Measurements from ENCODE around the gene FAM227B.
"Not testable (repeated sequence)": the region's sequence is repeated elsewhere in the genome, so short reads cannot be mapped to it uniquely, and the experiment has no call there.

Gene FAM227B

DNA sequence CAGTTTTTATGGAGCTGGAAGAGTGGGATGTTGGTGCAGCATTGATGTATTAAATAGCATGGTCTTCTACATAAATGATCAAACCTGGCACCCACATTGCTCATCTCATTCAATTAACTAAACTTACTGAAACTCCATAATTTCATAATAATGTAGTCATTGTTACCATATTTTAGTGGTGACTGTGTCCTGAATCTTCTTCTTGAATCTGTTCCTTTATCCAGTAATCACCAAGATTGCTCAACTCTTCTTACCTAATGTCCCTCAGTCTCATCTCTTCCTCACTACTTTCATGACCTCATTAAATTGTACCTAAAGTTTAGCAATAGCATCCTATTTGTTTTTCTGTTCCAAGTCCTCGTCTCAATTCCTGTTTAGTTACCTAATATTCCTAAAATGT is 127.8 kb downstream of the FAM227B start:
- H3K36me3 Mint-ChIP-seq = no peaks in the 10 kb centered on the region
- H3K4me3 Mint-ChIP-seq = no peak overlapping the region
- H3K4me1 Mint-ChIP-seq = no peaks in the 10 kb centered on the region
- peaks cover 12% of the 10 kb centered on the region for H3K27me3 Mint-ChIP-seq
- H3K27ac Mint-ChIP-seq = no peak overlapping the region
- no peak for ATAC-seq
- no peaks in the 10 kb centered on the region for H3K9me3 Mint-ChIP-seq

GRCh38 chr15:49492151-49492550 is 128.5 kb downstream of the FAM227B start:
- Mint-ChIP-seq H3K4me1 (no peaks in the 10 kb centered on the region), H3K36me3 (no peaks in the 10 kb centered on the region), H3K27me3 (peaks cover 12% of the 10 kb centered on the region), H3K4me3 (no peak overlapping the region), H3K27ac (no peak overlapping the region), H3K9me3 (no peaks in the 10 kb centered on the region)
- no peak for ATAC-seq

DNA sequence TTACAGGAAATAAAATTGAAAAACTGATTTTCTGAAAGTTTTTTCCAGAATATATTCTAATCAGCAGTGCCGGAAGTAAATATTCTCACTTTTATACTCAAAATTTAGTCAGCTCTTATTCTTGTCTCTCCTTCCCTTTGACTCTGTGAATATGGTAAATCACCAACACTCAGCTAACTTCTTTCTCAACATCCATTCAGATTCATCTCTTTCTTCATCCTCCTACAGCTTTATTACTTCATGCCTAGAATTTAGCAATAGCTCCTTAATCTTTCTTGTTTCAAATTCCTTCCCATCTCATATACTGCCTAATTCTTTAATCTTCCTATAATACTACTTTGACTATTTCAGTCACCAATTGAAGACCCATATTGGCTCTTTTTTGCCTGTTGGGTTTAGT is 129.7 kb downstream of the FAM227B start:
- no peak overlapping the region for H3K27ac Mint-ChIP-seq
- no peaks in the 10 kb centered on the region for H3K36me3 Mint-ChIP-seq
- H3K9me3 Mint-ChIP-seq = no peaks in the 10 kb centered on the region
- no peak for ATAC-seq
- H3K27me3 Mint-ChIP-seq = peaks cover 12% of the 10 kb centered on the region
- H3K4me1 Mint-ChIP-seq = no peaks in the 10 kb centered on the region
- H3K4me3 Mint-ChIP-seq = no peak overlapping the region

DNA sequence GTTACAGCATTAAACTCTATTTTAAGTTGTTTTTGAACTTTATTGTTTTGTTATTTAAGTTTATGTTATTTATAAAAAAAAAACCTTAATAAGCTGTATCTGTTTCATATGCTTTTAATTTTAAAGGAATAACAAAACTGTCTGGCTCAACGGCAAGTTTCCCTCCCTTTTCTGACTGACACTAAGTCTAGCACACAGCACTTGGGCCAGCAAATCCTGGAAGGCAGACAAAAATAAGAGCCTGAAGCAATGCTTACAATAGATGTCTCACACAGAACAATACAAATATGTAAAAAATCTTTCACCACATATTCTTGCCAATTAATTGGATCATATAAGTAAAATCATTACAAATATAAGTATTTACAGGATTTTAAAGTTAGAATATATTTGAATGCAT is 135.2 kb downstream of the FAM227B start:
- H3K9me3 Mint-ChIP-seq, H3K4me1 Mint-ChIP-seq, H3K4me3 Mint-ChIP-seq, H3K27me3 Mint-ChIP-seq, ATAC-seq, H3K36me3 Mint-ChIP-seq, H3K27ac Mint-ChIP-seq: not testable (repeated sequence)

DNA sequence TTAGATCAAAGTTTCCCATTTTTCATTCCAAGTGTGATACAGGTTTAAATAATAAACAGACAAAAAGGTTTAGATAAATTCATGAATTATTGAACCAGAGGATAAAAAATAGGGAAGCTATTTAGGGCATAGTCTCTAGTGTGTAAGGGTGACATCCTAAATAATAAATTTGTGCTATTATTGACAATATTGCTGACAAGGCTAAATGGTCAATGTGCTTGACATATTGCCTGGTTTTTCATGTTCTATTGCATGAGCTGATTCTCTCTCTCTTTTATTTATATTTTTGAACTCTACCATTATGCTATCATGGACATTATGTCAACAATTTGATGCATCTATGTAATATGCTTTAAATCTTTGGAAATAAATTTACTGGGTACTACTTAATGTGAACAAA is 141.6 kb downstream of the FAM227B start:
- H3K27me3 Mint-ChIP-seq, ATAC-seq, H3K4me1 Mint-ChIP-seq, H3K27ac Mint-ChIP-seq, H3K36me3 Mint-ChIP-seq, H3K9me3 Mint-ChIP-seq, H3K4me3 Mint-ChIP-seq: not testable (repeated sequence)

GRCh38 chr15:49478021-49478420 is 142.6 kb downstream of the FAM227B start:
- H3K4me1 Mint-ChIP-seq = not testable (repeated sequence)

GRCh38 chr15:49473031-49473430 is 147.6 kb downstream of the FAM227B start:
- Mint-ChIP-seq H3K36me3 (no peaks in the 10 kb centered on the region), H3K4me1 (no peaks in the 10 kb centered on the region), H3K27ac (no peak overlapping the region), H3K9me3 (no peaks in the 10 kb centered on the region), H3K27me3 (no peaks in the 10 kb centered on the region), H3K4me3 (no peak overlapping the region)
- no peak for ATAC-seq

More at GRCh38 chr15:49478021-49478420, 142.6 kb downstream of the FAM227B start:
- not testable (repeated sequence) for H3K36me3 Mint-ChIP-seq, H3K27ac Mint-ChIP-seq, H3K4me3 Mint-ChIP-seq, ATAC-seq, H3K27me3 Mint-ChIP-seq, H3K9me3 Mint-ChIP-seq

- Mint-ChIP-seq H3K4me3 (no peak overlapping the region), H3K27ac (no peak overlapping the region), H3K36me3 (no peaks in the 10 kb centered on the region), H3K9me3 (no peaks in the 10 kb centered on the region), H3K4me1 (no peaks in the 10 kb centered on the region), H3K27me3 (no peaks in the 10 kb centered on the region)
- no peak for ATAC-seq
Measured at GRCh38 chr15:49472338-49472737, 148.3 kb downstream of the FAM227B start.

GRCh38 chr15:49471733-49472132 is 148.9 kb downstream of the FAM227B start:
- no peaks in the 10 kb centered on the region for H3K36me3 Mint-ChIP-seq
- ATAC-seq = no peak
- no peaks in the 10 kb centered on the region for H3K4me1 Mint-ChIP-seq
- no peaks in the 10 kb centered on the region for H3K27me3 Mint-ChIP-seq
- no peak overlapping the region for H3K4me3 Mint-ChIP-seq
- no peaks in the 10 kb centered on the region for H3K9me3 Mint-ChIP-seq
- H3K27ac Mint-ChIP-seq = no peak overlapping the region

DNA sequence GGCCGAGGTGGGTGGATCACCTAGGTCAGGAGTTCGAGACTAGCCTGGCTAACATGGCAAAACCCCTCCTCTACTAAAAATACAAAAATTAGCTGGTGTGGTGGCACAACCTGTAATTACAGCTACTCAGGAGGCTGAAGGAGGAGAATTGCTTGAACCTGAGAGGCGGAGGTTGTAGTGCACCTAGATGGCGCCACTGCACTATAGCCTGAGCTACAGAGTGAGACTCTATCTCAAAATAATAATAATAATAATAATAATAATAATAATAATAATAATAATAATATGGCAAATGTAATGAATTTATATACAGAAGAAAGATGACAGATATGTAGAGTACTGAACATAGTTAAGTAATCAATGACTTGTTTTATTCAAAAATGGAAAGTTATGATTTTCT is 149.4 kb downstream of the FAM227B start:
- not testable (repeated sequence) for H3K4me3 Mint-ChIP-seq, H3K9me3 Mint-ChIP-seq, H3K36me3 Mint-ChIP-seq, H3K27ac Mint-ChIP-seq, H3K4me1 Mint-ChIP-seq, H3K27me3 Mint-ChIP-seq, ATAC-seq

- ATAC-seq = no peak
- H3K4me3 Mint-ChIP-seq = no peak overlapping the region
Measured at GRCh38 chr15:49468481-49468839, 152.2 kb downstream of the FAM227B start.

GRCh38 chr15:49467746-49468480 is 152.7 kb downstream of the FAM227B start:
- Mint-ChIP-seq H3K27me3 (no peaks in the 10 kb centered on the region), H3K4me3 (no peak overlapping the region), H3K4me1 (no peaks in the 10 kb centered on the region)

More at GRCh38 chr15:49468481-49468839, 152.2 kb downstream of the FAM227B start:
- H3K4me1 Mint-ChIP-seq = no peaks in the 10 kb centered on the region
- no peaks in the 10 kb centered on the region for H3K9me3 Mint-ChIP-seq
- H3K27me3 Mint-ChIP-seq = no peaks in the 10 kb centered on the region
- no peak overlapping the region for H3K27ac Mint-ChIP-seq
- no peaks in the 10 kb centered on the region for H3K36me3 Mint-ChIP-seq

GRCh38 chr15:49466119-49466518 is 154.5 kb downstream of the FAM227B start:
- ATAC-seq = no peak
- no peak overlapping the region for H3K4me3 Mint-ChIP-seq
- H3K9me3 Mint-ChIP-seq = no peaks in the 10 kb centered on the region
- no peaks in the 10 kb centered on the region for H3K27me3 Mint-ChIP-seq
- no peaks in the 10 kb centered on the region for H3K4me1 Mint-ChIP-seq
- no peak overlapping the region for H3K27ac Mint-ChIP-seq
- no peaks in the 10 kb centered on the region for H3K36me3 Mint-ChIP-seq

More at GRCh38 chr15:49467746-49468480, 152.7 kb downstream of the FAM227B start:
- no peak for ATAC-seq
- no peaks in the 10 kb centered on the region for H3K9me3 Mint-ChIP-seq
- H3K36me3 Mint-ChIP-seq = no peaks in the 10 kb centered on the region
- H3K27ac Mint-ChIP-seq = no peak overlapping the region

GRCh38 chr15:49464522-49464921 is 156.1 kb downstream of the FAM227B start:
- Mint-ChIP-seq H3K36me3 (no peaks in the 10 kb centered on the region), H3K4me1 (no peaks in the 10 kb centered on the region), H3K27ac (no peak overlapping the region), H3K9me3 (no peaks in the 10 kb centered on the region), H3K27me3 (no peaks in the 10 kb centered on the region), H3K4me3 (no peak overlapping the region)
- no peak for ATAC-seq

- H3K4me1 Mint-ChIP-seq = no peaks in the 10 kb centered on the region
- peaks cover 1% of the 10 kb centered on the region for H3K27me3 Mint-ChIP-seq
- no peaks in the 10 kb centered on the region for H3K9me3 Mint-ChIP-seq
- ATAC-seq = no peak
- H3K4me3 Mint-ChIP-seq = no peak overlapping the region
- no peak overlapping the region for H3K27ac Mint-ChIP-seq
- no peaks in the 10 kb centered on the region for H3K36me3 Mint-ChIP-seq
Measured at GRCh38 chr15:49462232-49462844, 158.3 kb downstream of the FAM227B start.

GRCh38 chr15:49460411-49460941 is 160.1 kb downstream of the FAM227B start:
- no peak for ATAC-seq
- no peak overlapping the region for H3K4me3 Mint-ChIP-seq
- no peak overlapping the region for H3K27ac Mint-ChIP-seq
- no peaks in the 10 kb centered on the region for H3K9me3 Mint-ChIP-seq
- no peaks in the 10 kb centered on the region for H3K36me3 Mint-ChIP-seq
- no peaks in the 10 kb centered on the region for H3K4me1 Mint-ChIP-seq
- peaks cover 14% of the 10 kb centered on the region for H3K27me3 Mint-ChIP-seq

Data from stimulated activated memory B cell treated with anti-CD40 and anti-IgM and Interleukin-4, amounts not matched to agents 10 μg/mL and 1 μg/mL and 100 μg/mL, for 72 hours (primary cell).